Measurements from ENCODE around the gene NFASC.

DNA sequence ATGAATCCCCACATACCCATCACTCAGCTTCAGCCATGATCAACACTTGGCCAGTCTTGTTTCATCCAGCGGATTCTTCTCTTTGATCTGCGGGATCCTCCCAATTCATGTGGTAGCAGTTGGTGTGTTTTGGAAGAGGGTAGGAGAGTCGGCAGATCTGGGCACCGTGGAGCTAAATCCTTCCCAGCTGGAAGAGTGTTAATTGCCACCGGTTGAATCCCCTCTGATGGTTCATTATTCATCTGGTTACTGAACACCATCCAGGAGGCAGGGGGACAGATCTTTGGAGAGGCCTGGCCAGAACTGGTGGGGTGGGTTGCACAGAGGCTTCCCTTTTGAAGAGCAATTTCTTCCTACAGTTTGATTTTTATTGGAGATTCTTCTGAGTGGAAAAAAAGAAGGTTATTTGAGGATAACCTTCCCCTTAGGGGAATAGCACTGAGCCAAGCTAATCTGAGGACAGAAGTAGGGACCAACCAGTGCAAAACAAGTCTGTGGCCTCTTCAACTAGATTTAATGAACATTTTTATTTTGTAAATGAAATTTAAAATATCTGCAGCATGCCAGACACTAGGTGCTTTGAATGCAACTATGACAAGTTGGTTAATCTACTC is 8.1 kb downstream of the NFASC start:
- TF ChIP-seq FOXM1 (IDR thresholded peaks at IDR 0.05; ENCODE audit: borderline replicate concordance, low read depth) (no peak), YY1 (IDR thresholded peaks at IDR 0.05; ENCODE audit: low read depth) (no peak), EP300 (IDR thresholded peaks at IDR 0.05; ENCODE audit: borderline replicate concordance) (no peak), RAD21 (IDR thresholded peaks at IDR 0.05; ENCODE audit: low read depth) (no peak), ZBTB7A (IDR thresholded peaks at IDR 0.05; ENCODE audit: low read depth) (no peak), CREB1 (IDR thresholded peaks at IDR 0.05; ENCODE audit: low read depth) (no peak), TCF12 (IDR thresholded peaks at IDR 0.05; ENCODE audit: low read depth) (no peak)

Measured in Ishikawa (cell line).